ENCODE results near the gene CHKA. TPM values are rescaled to one million over a fixed set of nuclear protein-coding genes. Genes with fewer than 3 reads are reported as not detected.

Gene CHKA
- total and polyA plus RNA-seq, 9 of the 15 experiments (the other 6 are each of a cell fraction or from before 2014, with no cell fraction given), result 3.6 to 37.0 (median 30.2) TPM

DNA sequence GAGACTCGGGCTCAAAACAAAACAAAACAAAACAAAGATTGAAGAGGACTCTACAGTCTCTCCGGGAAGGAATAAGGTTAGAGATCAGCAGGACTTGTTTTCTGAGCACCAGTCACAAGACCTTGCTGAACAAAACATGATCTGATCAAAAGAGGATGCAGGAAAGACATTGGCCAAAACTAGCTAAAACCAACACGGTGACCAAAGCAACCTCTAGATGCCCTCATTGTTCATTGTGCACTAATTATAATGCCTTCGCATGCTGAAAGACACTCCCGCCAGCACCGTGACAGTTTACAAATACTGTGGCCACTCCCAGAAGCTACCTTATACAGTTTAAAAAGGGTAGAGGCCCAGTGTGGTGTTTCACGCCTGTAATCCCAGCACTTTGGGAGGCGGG, 15.7 kb upstream of the CHKA start:
- WGBS (ENCODE audit: insufficient coverage, low coverage, missing lambda C conversion rate), result 57% methylated on average over 8 of the region's 8 CpGs
- no peaks in the 10 kb centered on the region for H3K27me3 ChIP-seq (ENCODE audit: control insufficient read depth in 2 of 2, insufficient read depth in 2 of 2, low read length in 2 of 2)
- peaks cover 7 to 8% of the 10 kb centered on the region in 2 experiments; a peak in 4 of 5 replicates for H3K4me1 ChIP-seq (replicated peaks in 1 of 2; ENCODE audit: control insufficient read depth in 2 of 2, insufficient read depth in 2 of 2, low read length in 2 of 2)
- CTCF ChIA-PET (ENCODE audit: low intra/inter-chr PET ratio), result no interaction called here
- H3K27ac ChIP-seq (ENCODE audit: extremely low read depth, low read depth, low read length), result no peak overlapping the region
- in situ Hi-C loops (cut with MboI) (no loop called here), intact Hi-C loops (cut with micrococcal nuclease) (no loop called here)
- FAIRE-seq, result no peak
- H3K4me2 ChIP-seq (ENCODE audit: insufficient read depth, low read length), result no peak overlapping the region
- ATAC-seq, result no peak
- peak overlapping the region; percentile 73 for H2AFZ ChIP-seq (ENCODE audit: low read depth, low read length)
- H3K79me2 ChIP-seq (ENCODE audit: control insufficient read depth, insufficient read depth, low read length), result no peaks in the 10 kb centered on the region
- no peaks in the 10 kb centered on the region for H3K9me3 ChIP-seq (replicated peaks; ENCODE audit: control insufficient read depth, insufficient read depth, low read depth, low read length)
- no TSS peak for BruUV-seq (replicated peaks)
- H3K36me3 ChIP-seq (ENCODE audit: control insufficient read depth, insufficient read depth, low read length), result no peaks in the 10 kb centered on the region
- DNase-seq (ENCODE audit: extremely low read depth in 1 of 4, low spot score in 3 of 4), result no peak
- H3K9me1 ChIP-seq (ENCODE audit: control insufficient read depth, insufficient read depth, low read length), result no peaks in the 10 kb centered on the region
- POLR2A ChIA-PET, result interaction anchor here (1.6 kb wide), 1 partner anchor 38 kb away, joined by 4 read pairs; no protein-coding TSS in a partner anchor
- H3K9ac ChIP-seq (ENCODE audit: insufficient read depth in 1 of 2, low read depth in 2 of 2, low read length in 2 of 2), result no peak overlapping the region
- TF ChIP-seq, protein P1, sequence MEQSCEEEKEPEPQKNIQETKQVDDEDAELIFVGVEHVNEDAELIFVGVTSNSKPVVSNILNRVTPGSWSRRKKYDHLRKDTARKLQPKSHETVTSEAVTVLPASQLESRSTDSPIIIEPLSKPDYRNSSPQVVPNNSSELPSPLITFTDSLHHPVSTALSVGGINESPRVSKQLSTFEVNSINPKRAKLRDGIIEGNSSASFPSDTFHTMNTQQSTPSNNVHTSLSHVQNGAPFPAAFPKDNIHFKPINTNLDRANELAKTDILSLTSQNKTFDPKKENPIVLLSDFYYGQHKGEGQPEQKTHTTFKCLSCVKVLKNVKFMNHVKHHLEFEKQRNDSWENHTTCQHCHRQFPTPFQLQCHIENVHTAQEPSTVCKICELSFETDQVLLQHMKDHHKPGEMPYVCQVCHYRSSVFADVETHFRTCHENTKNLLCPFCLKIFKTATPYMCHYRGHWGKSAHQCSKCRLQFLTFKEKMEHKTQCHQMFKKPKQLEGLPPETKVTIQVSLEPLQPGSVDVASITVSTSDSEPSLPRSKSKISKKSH (CRISPR knock-in tag; IDR thresholded peaks at IDR 0.05), result no peak
- TF ChIP-seq NCOA1 (IDR thresholded peaks at IDR 0.05; ENCODE audit: low read depth), result no peak
- TF ChIP-seq ZFX (CRISPR knock-in tag; IDR thresholded peaks at IDR 0.05), result no peak
- TF ChIP-seq ZNF717 (CRISPR knock-in tag; IDR thresholded peaks at IDR 0.05), result no peak
- no peak for TF ChIP-seq ZFPM2 (CRISPR knock-in tag; IDR thresholded peaks at IDR 0.05)
- TF ChIP-seq SMAD4 (CRISPR knock-in tag; conservative IDR thresholded peaks at IDR 0.05), result no peak
- TF ChIP-seq, protein P2, sequence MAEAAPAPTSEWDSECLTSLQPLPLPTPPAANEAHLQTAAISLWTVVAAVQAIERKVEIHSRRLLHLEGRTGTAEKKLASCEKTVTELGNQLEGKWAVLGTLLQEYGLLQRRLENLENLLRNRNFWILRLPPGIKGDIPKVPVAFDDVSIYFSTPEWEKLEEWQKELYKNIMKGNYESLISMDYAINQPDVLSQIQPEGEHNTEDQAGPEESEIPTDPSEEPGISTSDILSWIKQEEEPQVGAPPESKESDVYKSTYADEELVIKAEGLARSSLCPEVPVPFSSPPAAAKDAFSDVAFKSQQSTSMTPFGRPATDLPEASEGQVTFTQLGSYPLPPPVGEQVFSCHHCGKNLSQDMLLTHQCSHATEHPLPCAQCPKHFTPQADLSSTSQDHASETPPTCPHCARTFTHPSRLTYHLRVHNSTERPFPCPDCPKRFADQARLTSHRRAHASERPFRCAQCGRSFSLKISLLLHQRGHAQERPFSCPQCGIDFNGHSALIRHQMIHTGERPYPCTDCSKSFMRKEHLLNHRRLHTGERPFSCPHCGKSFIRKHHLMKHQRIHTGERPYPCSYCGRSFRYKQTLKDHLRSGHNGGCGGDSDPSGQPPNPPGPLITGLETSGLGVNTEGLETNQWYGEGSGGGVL (CRISPR knock-in tag; IDR thresholded peaks at IDR 0.05), result no peak
- TF ChIP-seq EGR1 (conservative IDR thresholded peaks at IDR 0.05), result no peak
- TF ChIP-seq SIN3B (IDR thresholded peaks at IDR 0.05; ENCODE audit: low read depth), result no peak
- TF ChIP-seq ZNF57 (CRISPR knock-in tag; IDR thresholded peaks at IDR 0.05), result no peak
- no peak for TF ChIP-seq PTRF (tag; IDR thresholded peaks at IDR 0.05)
- TF ChIP-seq TCF7 (IDR thresholded peaks at IDR 0.05; ENCODE audit: borderline replicate concordance), result no peak
- no peak for TF ChIP-seq HDAC2 (IDR thresholded peaks at IDR 0.05)
- no peak for TF ChIP-seq SNIP1 (IDR thresholded peaks at IDR 0.05; ENCODE audit: low read depth)
- TF ChIP-seq POLR2AphosphoS5 (IDR thresholded peaks at IDR 0.05; ENCODE audit: control insufficient read depth, insufficient read depth, low read depth, low read length), result no peak
- no peak for TF ChIP-seq KHSRP (IDR thresholded peaks at IDR 0.05)
- no peak for TF ChIP-seq SIRT6 (IDR thresholded peaks at IDR 0.05; ENCODE audit: low read depth, low read length)
- no peak for TF ChIP-seq ZNF445 (CRISPR knock-in tag; IDR thresholded peaks at IDR 0.05; ENCODE audit: low read depth)
- no peak for TF ChIP-seq BRF2 (IDR thresholded peaks at IDR 0.05; ENCODE audit: borderline replicate concordance, insufficient read depth, insufficient read length)
- H4K20me1 ChIP-seq (replicated peaks; ENCODE audit: control insufficient read depth, insufficient read depth, low read length), result no peaks in the 10 kb centered on the region
- no peak overlapping the region for H3K4me3 ChIP-seq
